K562 (cell line): Measurements from ENCODE around the gene KEL. TPM values are rescaled to one million over a fixed set of nuclear protein-coding genes. Genes with fewer than 3 reads are reported as not detected.

ENCODE experiments used
- CTBP1 ChIP-seq: fragments of 450-650 bp; IDR thresholded peaks from 2 replicates; pipeline ENCODE4 v1.6.1; 2016; ENCODE audit warnings: borderline replicate concordance
- ESRRA ChIP-seq: fragments of 450-650 bp; IDR thresholded peaks from 2 replicates; pipeline ENCODE4 v1.6.1; 2014; ENCODE audit warnings: low read depth, mild to moderate bottlenecking, moderate library complexity, borderline replicate concordance
- FOSL1 ChIP-seq: fragments of 200-800 bp; sonication (Bioruptor generic); conservative IDR thresholded peaks from 2 replicates; pipeline ENCODE4 v1.6.1; 2016; ENCODE audit warnings: missing genetic modification characterization, missing compliant biosample characterization
- GTF2E2 ChIP-seq: fragments of 200-800 bp; sonication (Bioruptor generic); IDR thresholded peaks from 2 replicates; pipeline ENCODE4 v1.6.1; 2016; ENCODE audit warnings: missing genetic modification characterization, missing compliant biosample characterization
- HDAC2 ChIP-seq: fragments of 450-650 bp; IDR thresholded peaks from 2 replicates; pipeline ENCODE4 v1.6.1; 2016; ENCODE audit warnings: mild to moderate bottlenecking
- KLF6 ChIP-seq: fragments of 250-450 bp; sonication (Bioruptor Pico); IDR thresholded peaks from 2 replicates; pipeline ENCODE4 v1.4.0; 2020; ENCODE audit warnings: mild to moderate bottlenecking, moderate library complexity, borderline replicate concordance
- MTF1 ChIP-seq: fragments of 250-450 bp; sonication (Bioruptor Pico); IDR thresholded peaks from 2 replicates; pipeline ENCODE4 v1.9.0; 2021; ENCODE audit warnings: moderate library complexity, mild to moderate bottlenecking, inconsistent platforms, borderline replicate concordance
- NCOA1 ChIP-seq: fragments of 450-650 bp; IDR thresholded peaks from 2 replicates; pipeline ENCODE4 v1.6.1; 2016; ENCODE audit warnings: low read depth
- SRF ChIP-seq, 2 experiments: fragments of 250-450, 450-650 bp in 1 of 2; sonication (Bioruptor Pico) in 1 of 2; sonication (generic) in 1 of 2; formaldehyde crosslinking; IDR thresholded peaks; 2 replicates each; pipeline versions ENCODE4 v1.5.0 to v1.5.1; 2020 to 2022; ENCODE audit warnings: mild to moderate bottlenecking in 1 of 2, missing genetic modification reagents in 1 of 2
- TRIM24 ChIP-seq, 2 experiments: fragments of 450-650 bp; IDR thresholded peaks; 2 replicates each; pipeline ENCODE4 v1.6.1; 2016
- U2AF1 ChIP-seq: fragments of 200-400 bp; formaldehyde crosslinking; optimal IDR thresholded peaks from 2 replicates; pipeline ENCODE3; 2017; ENCODE audit warnings: mild to moderate bottlenecking, low read depth, low read length, moderate library complexity
- XRCC5 ChIP-seq: fragments of 200-400 bp; formaldehyde crosslinking; IDR thresholded peaks from 2 replicates; pipeline ENCODE4 v1.6.1; 2017; ENCODE audit warnings: low read depth, mild to moderate bottlenecking, low read length
- ZBTB33 ChIP-seq: sonication (generic); formaldehyde crosslinking; IDR thresholded peaks from 2 replicates; pipeline ENCODE4 v1.8.1; 2023; ENCODE audit warnings: mild to moderate bottlenecking, missing genetic modification reagents
- ZFP36 ChIP-seq: fragments of 150-350 bp; IDR thresholded peaks from 2 replicates; pipeline ENCODE4 v1.6.1; 2018; ENCODE audit warnings: low read length, low read depth; ENCODE audit not compliant: partially characterized antibody
- polyA plus RNA-seq, 8 experiments: library from polyadenylated mRNA; depleted of rRNA in 4 of 8; stranded (reverse) in 5 of 8; unstranded in 3 of 8; fragments of >200 nt; fragmentation: Nextera tagmentation in 2 of 8; fragmentation: Illumina TruSeq in 1 of 8; extraction: Ambion mirVana in 2 of 8; extraction: Trizol in 1 of 8; gene quantifications; 2 replicates each; pipeline versions ENCODE4 v1.2.1 to v1.2.3, GENCODE V29; 2011 to 2014; ENCODE audit warnings: inconsistent platforms in 1 of 8, missing spikeins in 1 of 8
- total RNA-seq, 7 experiments: library from RNA; depleted of rRNA in 6 of 7; stranded (reverse); fragments of >200 nt in 6 of 7; fragmentation: Illumina TruSeq in 2 of 7; extraction: Trizol in 2 of 7; gene quantifications; 2 replicates each; pipeline versions ENCODE4 v1.2.1 to v1.2.3, GENCODE V29; 2011 to 2021; ENCODE audit warnings: low replicate concordance in 1 of 7
- TF ChIP-seq, protein P1 (sequence below): fragments of 450-650 bp; IDR thresholded peaks from 2 replicates; pipeline ENCODE4 v1.6.1; 2018; ENCODE audit not compliant: partially characterized antibody
- TF ChIP-seq, protein P2 (sequence below), 2 experiments: fragments of 450-650 bp; IDR thresholded peaks; 2 replicates each; pipeline ENCODE4 v1.6.1; 2018; ENCODE audit warnings: mild to moderate bottlenecking in 2 of 2, low read depth in 1 of 2; ENCODE audit not compliant: partially characterized antibody in 2 of 2

Gene KEL
- total and polyA plus RNA-seq, 9 of the 15 experiments (the other 6 are each of a cell fraction or from before 2014, with no cell fraction given), result 9.0 to 47.4 (median 22.2) TPM

DNA sequence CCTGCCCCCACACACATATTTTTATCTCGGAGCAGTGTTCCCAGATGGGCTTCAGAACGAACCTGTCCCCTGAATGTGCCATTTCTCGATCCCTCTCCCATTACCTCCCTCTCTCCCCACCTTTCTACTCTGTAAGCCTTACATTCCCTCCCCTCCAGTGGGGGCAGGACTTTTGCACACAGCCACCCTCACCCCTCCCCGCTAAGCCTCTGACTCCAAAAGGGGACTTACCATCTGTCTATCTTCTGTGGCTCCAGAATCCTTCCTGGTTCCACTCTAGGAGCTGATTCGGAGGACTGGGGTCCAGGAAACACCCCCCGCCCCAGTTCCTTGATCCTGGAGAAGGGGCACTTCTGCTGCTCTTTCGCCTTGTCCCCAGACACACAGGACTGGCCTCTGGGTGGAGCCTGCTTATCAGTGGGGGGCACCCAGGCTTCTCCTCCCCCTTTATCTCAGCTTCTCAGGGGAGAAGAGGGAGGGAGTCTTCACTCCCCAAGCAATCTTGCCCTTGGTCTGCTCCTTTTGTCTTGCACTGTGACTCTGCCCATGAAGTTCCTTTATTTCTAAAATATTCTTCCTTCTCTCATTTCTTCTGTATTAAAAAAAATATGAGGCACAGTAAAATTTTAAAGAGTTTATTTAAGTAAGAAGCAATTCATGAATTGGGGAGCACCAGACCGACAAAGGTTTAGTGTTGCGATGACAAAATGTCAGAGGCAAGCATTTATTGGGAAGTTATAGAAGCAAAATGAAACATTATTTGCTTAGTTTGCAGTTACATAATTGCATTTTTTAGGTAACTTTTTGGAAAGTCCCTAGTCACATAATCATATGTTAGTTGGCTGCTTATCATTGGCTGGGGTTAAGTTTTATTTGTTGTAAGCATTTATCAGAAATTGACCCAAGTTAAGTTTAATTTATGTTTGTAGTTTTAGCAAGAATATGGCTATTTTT is at the start of gene KEL (continued):
- TF ChIP-seq, protein P1, sequence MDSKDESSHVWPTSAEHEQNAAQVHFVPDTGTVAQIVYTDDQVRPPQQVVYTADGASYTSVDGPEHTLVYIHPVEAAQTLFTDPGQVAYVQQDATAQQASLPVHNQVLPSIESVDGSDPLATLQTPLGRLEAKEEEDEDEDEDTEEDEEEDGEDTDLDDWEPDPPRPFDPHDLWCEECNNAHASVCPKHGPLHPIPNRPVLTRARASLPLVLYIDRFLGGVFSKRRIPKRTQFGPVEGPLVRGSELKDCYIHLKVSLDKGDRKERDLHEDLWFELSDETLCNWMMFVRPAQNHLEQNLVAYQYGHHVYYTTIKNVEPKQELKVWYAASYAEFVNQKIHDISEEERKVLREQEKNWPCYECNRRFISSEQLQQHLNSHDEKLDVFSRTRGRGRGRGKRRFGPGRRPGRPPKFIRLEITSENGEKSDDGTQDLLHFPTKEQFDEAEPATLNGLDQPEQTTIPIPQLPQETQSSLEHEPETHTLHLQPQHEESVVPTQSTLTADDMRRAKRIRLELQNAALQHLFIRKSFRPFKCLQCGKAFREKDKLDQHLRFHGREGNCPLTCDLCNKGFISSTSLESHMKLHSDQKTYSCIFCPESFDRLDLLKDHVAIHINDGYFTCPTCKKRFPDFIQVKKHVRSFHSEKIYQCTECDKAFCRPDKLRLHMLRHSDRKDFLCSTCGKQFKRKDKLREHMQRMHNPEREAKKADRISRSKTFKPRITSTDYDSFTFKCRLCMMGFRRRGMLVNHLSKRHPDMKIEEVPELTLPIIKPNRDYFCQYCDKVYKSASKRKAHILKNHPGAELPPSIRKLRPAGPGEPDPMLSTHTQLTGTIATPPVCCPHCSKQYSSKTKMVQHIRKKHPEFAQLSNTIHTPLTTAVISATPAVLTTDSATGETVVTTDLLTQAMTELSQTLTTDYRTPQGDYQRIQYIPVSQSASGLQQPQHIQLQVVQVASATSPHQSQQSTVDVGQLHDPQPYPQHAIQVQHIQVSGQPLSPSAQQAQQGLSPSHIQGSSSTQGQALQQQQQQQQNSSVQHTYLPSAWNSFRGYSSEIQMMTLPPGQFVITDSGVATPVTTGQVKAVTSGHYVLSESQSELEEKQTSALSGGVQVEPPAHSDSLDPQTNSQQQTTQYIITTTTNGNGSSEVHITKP, result peak; percentile 95
- peak; percentile 65; the same call in 1 of the 2 replicates for TF ChIP-seq CTBP1
- 0 out of 2 replicates have a peak, but pooled peaks have one; percentile 28 for TF ChIP-seq GTF2E2 (tag)
- TF ChIP-seq U2AF1, result no peak
- TF ChIP-seq MTF1 (CRISPR knock-in tag), result 0 out of 2 replicates have a peak, but pooled peaks have one; percentile 20
- peak; percentile 55 for TF ChIP-seq FOSL1 (tag)
- TF ChIP-seq ZBTB33 (CRISPR knock-in tag), result no peak
- peak; percentile 67 to 83 for TF ChIP-seq TRIM24 (IDR thresholded peaks at IDR 0.05)
- TF ChIP-seq XRCC5, result peak; percentile 81; the same call in 1 of the 2 replicates
- TF ChIP-seq, protein P2, sequence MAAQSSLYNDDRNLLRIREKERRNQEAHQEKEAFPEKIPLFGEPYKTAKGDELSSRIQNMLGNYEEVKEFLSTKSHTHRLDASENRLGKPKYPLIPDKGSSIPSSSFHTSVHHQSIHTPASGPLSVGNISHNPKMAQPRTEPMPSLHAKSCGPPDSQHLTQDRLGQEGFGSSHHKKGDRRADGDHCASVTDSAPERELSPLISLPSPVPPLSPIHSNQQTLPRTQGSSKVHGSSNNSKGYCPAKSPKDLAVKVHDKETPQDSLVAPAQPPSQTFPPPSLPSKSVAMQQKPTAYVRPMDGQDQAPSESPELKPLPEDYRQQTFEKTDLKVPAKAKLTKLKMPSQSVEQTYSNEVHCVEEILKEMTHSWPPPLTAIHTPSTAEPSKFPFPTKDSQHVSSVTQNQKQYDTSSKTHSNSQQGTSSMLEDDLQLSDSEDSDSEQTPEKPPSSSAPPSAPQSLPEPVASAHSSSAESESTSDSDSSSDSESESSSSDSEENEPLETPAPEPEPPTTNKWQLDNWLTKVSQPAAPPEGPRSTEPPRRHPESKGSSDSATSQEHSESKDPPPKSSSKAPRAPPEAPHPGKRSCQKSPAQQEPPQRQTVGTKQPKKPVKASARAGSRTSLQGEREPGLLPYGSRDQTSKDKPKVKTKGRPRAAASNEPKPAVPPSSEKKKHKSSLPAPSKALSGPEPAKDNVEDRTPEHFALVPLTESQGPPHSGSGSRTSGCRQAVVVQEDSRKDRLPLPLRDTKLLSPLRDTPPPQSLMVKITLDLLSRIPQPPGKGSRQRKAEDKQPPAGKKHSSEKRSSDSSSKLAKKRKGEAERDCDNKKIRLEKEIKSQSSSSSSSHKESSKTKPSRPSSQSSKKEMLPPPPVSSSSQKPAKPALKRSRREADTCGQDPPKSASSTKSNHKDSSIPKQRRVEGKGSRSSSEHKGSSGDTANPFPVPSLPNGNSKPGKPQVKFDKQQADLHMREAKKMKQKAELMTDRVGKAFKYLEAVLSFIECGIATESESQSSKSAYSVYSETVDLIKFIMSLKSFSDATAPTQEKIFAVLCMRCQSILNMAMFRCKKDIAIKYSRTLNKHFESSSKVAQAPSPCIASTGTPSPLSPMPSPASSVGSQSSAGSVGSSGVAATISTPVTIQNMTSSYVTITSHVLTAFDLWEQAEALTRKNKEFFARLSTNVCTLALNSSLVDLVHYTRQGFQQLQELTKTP (IDR thresholded peaks at IDR 0.05; ENCODE audit: low read depth in 1 of 2, partially characterized antibody in 2 of 2), result peak in 1 of 2 experiments; percentile 55
- TF ChIP-seq ZFP36, result no peak
- TF ChIP-seq SRF (CRISPR knock-in tag; IDR thresholded peaks at IDR 0.05), result no peak
- TF ChIP-seq HDAC2, result peak; percentile 82
- peak; percentile 55; the same call in 1 of the 2 replicates for TF ChIP-seq NCOA1
- TF ChIP-seq ESRRA, result peak; percentile 33; the same call in 1 of the 2 replicates
- TF ChIP-seq KLF6 (CRISPR knock-in tag), result no peak
